ENCODE results near the gene TPST2.

GRCh38 chr22:26513838-26514237 lies 76.1 kb downstream of the TPST2 start:
- TF ChIP-seq FOXM1 (IDR thresholded peaks at IDR 0.05; ENCODE audit: low read depth, low read length) = no peak
- no peak for TF ChIP-seq CTCF (IDR thresholded peaks at IDR 0.05 in 2 of 3, conservative IDR thresholded peaks at IDR 0.05 in 1 of 3; ENCODE audit: control insufficient read depth in 2 of 3, extremely low read depth in 1 of 3, insufficient read depth in 1 of 3, low read depth in 3 of 3, low read length in 3 of 3)
- TF ChIP-seq MXI1 (IDR thresholded peaks at IDR 0.05; ENCODE audit: low read depth, low read length) = no peak
- no peak for TF ChIP-seq POLR2AphosphoS5 (IDR thresholded peaks at IDR 0.05; ENCODE audit: low read length)
- TF ChIP-seq POLR2AphosphoS2 (IDR thresholded peaks at IDR 0.05; ENCODE audit: low read depth, low read length) = no peak
- no peak for TF ChIP-seq USF2 (IDR thresholded peaks at IDR 0.05; ENCODE audit: borderline replicate concordance, low read depth, low read length)
- TF ChIP-seq FOXK2 (IDR thresholded peaks at IDR 0.05) = no peak
